GM12801 (cell line): Measurements from ENCODE around the gene PRPH2.

ENCODE experiments used
- CTCF ChIP-seq: IDR thresholded peaks from one replicate; pipeline ENCODE4 v1.5.1; 2011; ENCODE audit warnings: control low read depth; ENCODE audit not compliant: insufficient read length; ENCODE audit errors: extremely low read depth

PRPH2 gene

DNA sequence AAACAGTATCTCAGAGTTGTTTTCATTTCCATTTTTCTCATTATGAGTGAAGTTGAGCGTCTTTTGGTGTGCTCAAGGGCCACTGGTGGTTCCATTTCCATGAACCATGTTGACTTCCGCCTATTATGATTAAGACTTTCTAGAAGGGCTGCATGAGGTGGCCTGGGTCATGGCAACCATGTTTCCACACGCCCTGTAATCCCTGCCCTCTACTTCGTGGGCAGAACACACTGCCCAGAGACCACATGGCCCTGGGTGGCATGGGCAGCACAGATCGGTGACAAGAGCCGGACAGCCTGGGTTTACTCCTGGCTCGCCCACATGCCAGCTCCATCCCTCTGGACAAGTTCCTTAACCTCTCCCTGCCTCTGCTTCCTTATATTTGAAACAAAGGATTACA, 14.8 kb downstream of the PRPH2 start:
- no peak for TF ChIP-seq CTCF

- no peak for TF ChIP-seq CTCF
Observed at GRCh38 chr6:42704937-42705374, 17.4 kb downstream of the PRPH2 start.

GRCh38 chr6:42704251-42704936, 18.0 kb downstream of the PRPH2 start:
- TF ChIP-seq CTCF = no peak

DNA sequence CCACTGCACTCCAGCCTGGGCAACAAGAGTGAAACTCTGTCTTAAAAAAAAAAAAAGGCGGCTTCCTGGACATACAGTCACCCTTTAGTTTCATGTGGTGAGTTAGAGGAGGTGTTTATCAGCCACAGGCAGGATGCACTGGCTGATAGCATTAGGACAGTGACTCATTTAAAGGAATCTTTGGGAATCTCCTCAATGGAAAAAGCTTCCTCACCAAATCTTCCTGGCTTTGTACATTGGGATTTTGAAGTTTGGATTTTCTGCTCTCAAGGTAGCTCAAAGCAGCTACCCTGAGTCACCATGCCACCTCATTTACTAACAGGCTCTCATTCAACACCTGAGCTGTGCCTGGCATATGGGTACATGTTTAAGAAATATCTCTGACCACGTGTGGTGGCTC, 20.2 kb downstream of the PRPH2 start:
- TF ChIP-seq CTCF = no peak

DNA sequence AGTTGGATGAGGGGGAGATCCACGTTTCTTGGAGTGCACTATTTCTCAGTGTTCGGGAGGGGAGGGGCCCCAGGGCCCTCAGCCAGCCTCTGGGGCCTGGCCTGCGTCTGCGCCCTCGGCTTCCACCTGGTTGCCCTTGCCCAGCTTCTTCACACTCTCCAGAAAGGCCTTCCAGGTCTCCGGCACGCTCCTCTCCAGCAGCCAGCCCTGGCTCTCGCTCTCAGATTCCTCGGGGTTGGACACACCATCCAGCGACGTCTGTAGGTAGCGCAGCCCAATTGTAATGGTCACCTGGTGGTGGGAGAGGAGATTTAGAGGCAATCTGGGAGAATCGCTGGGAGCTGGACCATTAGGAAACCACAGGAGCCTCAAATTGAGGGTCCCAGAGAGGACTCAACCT, 24.2 kb downstream of the PRPH2 start:
- TF ChIP-seq CTCF = no peak

DNA sequence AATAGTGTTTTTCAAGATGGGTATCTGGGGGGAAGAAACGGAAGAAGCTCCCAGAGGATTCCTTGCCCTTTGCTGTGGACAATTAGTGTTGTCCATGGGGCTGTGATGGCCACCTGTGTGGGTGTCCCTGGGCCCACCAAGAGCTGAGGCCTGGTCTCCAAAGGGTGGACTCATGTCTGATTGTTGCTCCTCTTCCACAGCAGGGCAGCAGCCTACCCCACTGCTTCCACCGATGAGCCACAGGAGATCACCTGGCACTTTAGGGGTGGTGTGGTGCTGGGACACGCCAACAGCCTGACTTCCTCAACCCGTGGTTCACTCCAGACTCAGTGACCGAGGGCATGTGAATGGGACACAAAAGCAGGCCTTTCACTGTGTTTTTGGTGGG, 25.1 kb downstream of the PRPH2 start:
- no peak for TF ChIP-seq CTCF

DNA sequence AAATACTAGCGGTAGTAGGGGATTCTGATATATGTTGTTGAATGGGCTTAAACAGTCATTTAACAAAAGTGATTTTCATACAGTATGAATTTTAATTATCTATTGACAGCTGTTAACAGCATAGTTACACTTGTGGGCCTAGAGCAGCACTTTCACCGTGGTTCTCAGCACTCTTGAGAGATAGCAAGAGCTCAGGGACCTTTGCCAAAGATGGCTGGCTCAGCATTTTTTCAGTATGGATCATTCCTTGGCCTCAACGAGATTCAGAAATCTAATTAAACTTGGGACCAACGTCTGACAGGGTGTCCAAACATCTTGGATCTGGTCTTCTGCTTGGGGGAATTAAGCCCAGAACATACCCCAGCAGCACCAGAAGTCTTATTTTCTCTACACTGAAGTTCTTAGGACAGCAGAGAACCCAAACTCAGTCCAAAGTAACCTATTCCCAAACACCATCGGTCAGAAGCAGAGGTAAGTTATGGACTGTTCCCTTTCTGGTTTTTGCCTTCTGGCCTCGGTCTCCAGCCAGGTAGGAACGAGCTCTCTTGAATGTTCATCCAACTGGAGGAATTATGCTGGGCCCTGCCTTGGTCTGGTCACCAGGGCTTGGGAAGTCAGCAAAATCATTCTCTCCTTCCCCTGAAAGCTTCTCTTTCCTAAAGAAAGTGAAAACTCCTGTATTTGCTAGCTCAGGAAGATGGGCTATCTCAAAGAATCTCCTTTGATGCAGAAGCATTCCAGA, 25.7 kb downstream of the PRPH2 start:
- no peak for TF ChIP-seq CTCF
